ENCODE results near the gene HOXD10.

The HOXD10 gene

DNA sequence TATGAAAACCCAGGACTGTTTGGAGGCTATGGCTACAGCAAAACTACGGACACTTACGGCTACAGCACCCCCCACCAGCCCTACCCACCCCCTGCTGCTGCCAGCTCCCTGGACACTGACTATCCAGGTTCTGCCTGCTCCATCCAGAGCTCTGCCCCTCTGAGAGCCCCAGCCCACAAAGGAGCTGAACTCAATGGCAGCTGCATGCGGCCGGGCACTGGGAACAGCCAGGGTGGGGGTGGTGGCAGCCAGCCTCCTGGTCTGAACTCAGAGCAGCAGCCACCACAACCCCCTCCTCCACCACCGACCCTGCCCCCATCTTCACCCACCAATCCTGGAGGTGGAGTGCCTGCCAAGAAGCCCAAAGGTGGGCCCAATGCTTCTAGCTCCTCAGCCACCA is 52.6 kb downstream of the HOXD10 start:
- TF ChIP-seq, protein P1, sequence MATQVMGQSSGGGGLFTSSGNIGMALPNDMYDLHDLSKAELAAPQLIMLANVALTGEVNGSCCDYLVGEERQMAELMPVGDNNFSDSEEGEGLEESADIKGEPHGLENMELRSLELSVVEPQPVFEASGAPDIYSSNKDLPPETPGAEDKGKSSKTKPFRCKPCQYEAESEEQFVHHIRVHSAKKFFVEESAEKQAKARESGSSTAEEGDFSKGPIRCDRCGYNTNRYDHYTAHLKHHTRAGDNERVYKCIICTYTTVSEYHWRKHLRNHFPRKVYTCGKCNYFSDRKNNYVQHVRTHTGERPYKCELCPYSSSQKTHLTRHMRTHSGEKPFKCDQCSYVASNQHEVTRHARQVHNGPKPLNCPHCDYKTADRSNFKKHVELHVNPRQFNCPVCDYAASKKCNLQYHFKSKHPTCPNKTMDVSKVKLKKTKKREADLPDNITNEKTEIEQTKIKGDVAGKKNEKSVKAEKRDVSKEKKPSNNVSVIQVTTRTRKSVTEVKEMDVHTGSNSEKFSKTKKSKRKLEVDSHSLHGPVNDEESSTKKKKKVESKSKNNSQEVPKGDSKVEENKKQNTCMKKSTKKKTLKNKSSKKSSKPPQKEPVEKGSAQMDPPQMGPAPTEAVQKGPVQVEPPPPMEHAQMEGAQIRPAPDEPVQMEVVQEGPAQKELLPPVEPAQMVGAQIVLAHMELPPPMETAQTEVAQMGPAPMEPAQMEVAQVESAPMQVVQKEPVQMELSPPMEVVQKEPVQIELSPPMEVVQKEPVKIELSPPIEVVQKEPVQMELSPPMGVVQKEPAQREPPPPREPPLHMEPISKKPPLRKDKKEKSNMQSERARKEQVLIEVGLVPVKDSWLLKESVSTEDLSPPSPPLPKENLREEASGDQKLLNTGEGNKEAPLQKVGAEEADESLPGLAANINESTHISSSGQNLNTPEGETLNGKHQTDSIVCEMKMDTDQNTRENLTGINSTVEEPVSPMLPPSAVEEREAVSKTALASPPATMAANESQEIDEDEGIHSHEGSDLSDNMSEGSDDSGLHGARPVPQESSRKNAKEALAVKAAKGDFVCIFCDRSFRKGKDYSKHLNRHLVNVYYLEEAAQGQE (IDR thresholded peaks at IDR 0.05; ENCODE audit: insufficient replicate concordance, low read depth), result no peak
- TF ChIP-seq SPI1 (IDR thresholded peaks at IDR 0.05; ENCODE audit: borderline replicate concordance, low read depth), result no peak
- TF ChIP-seq POLR2AphosphoS5 (IDR thresholded peaks at IDR 0.05; ENCODE audit: low read depth), result no peak
- TF ChIP-seq GABPA (IDR thresholded peaks at IDR 0.05; ENCODE audit: low read depth), result no peak
- TF ChIP-seq, protein P2, sequence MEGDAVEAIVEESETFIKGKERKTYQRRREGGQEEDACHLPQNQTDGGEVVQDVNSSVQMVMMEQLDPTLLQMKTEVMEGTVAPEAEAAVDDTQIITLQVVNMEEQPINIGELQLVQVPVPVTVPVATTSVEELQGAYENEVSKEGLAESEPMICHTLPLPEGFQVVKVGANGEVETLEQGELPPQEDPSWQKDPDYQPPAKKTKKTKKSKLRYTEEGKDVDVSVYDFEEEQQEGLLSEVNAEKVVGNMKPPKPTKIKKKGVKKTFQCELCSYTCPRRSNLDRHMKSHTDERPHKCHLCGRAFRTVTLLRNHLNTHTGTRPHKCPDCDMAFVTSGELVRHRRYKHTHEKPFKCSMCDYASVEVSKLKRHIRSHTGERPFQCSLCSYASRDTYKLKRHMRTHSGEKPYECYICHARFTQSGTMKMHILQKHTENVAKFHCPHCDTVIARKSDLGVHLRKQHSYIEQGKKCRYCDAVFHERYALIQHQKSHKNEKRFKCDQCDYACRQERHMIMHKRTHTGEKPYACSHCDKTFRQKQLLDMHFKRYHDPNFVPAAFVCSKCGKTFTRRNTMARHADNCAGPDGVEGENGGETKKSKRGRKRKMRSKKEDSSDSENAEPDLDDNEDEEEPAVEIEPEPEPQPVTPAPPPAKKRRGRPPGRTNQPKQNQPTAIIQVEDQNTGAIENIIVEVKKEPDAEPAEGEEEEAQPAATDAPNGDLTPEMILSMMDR (IDR thresholded peaks at IDR 0.05; ENCODE audit: insufficient read depth, low read length), result no peak
- DNase-seq (ENCODE audit: low read depth in 1 of 2, low spot score in 1 of 2), result no peak
- H3K27me3 ChIP-seq (ENCODE audit: insufficient read depth, poor library complexity, severe bottlenecking), result peaks cover 77% of the 10 kb centered on the region
- no peak overlapping the region for H3K27ac ChIP-seq (replicated peaks)
- H3K4me3 ChIP-seq (replicated peaks; ENCODE audit: insufficient read depth, low read length), result no peak overlapping the region

Small RNA genes within 50 kb of the gene (microRNA-seq; reads per million reads assigned to microRNA genes)
- gene MIR10B, result 3.6 reads per million, percentile 8 among the genes with 10 or more reads in this experiment

Measured in HL-60 (cell line).